Measurements from ENCODE around the gene DMPK.
A peak's percentile ranks its signal among the peaks of the same experiment; 100 is the strongest.
"Not testable (repeated sequence)": the region's sequence is repeated elsewhere in the genome, so short reads cannot be mapped to it uniquely, and the experiment has no call there.

The DMPK gene

GRCh38 chr19:45739498-45740439 lies 42.5 kb downstream of the DMPK start:
- no peak for DNase-seq (ENCODE audit: low read depth)

GRCh38 chr19:45733160-45733810 lies 49.0 kb downstream of the DMPK start, which contains the start of gene MEIOSIN:
Gene MEIOSIN, plus strand, starts transcription at chr19:45733439. Its CDS starts 1,938 bp downstream, at chr19:45735377.
- DNase-seq (ENCODE audit: low read depth): no peak

GRCh38 chr19:45730368-45731288 lies 51.7 kb downstream of the DMPK start, which contains the start of gene FBXO46:
Gene FBXO46, minus strand, starts transcription at chr19:45730896. Its CDS starts 17,401 bp downstream, at chr19:45713495.
- peak; percentile 84 for DNase-seq (ENCODE audit: low read depth)

GRCh38 chr19:45729800-45730290 lies 52.4 kb downstream of the DMPK start:
- DNase-seq (ENCODE audit: low read depth): no peak

GRCh38 chr19:45728683-45729082 lies 53.6 kb downstream of the DMPK start:
- DNase-seq (ENCODE audit: low read depth): not testable (repeated sequence)

GRCh38 chr19:45720065-45720464 lies 62.2 kb downstream of the DMPK start:
- DNase-seq (ENCODE audit: low read depth): not testable (repeated sequence)
